ENCODE results near the gene POLR3G.

POLR3G gene, protein sequence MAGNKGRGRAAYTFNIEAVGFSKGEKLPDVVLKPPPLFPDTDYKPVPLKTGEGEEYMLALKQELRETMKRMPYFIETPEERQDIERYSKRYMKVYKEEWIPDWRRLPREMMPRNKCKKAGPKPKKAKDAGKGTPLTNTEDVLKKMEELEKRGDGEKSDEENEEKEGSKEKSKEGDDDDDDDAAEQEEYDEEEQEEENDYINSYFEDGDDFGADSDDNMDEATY

GRCh38 chr5:90474235-90475107 lies at the start of gene POLR3G, which contains the start of gene MBLAC2:
TSS of gene POLR3G (plus strand) at chr5:90474864. CDS start at chr5:90485568, 10,704 bp downstream.
TSS of gene MBLAC2 (minus strand) at chr5:90474771. CDS start at chr5:90474292, 479 bp downstream.
- peak; percentile 89 to 91 for DNase-seq (ENCODE audit: low read depth in 2 of 2, low spot score in 1 of 2)

DNA sequence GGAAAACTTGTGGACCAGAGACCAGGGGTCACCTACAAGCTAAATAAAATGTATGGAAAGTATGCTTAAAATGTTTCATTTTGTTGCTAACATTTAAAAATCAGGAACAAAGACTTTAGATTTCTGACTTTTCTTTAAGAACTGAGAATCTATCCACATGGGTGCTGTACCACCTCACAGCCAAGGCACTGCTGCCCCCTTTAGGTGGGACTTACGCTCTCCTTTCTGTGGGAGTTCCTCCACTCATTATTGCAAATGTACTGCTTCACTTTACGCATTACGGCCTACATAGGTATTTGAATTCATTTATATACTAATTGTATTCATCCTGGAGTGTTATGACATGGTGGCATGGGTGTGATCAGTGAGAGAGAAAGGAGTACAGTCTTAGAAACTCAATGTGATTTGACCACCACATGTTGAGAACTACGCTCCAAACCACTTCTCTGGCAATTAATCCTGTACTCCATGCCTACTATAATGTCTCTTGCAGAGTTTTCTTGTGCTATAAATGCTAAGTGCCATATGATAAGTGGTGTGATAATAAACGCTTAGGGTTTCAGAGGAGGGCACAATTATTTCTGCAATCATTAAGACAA lies 40.4 kb upstream of the POLR3G start:
- peak; percentile 6 to 19 for DNase-seq (ENCODE audit: low read depth in 2 of 2, low spot score in 1 of 2)

DNA sequence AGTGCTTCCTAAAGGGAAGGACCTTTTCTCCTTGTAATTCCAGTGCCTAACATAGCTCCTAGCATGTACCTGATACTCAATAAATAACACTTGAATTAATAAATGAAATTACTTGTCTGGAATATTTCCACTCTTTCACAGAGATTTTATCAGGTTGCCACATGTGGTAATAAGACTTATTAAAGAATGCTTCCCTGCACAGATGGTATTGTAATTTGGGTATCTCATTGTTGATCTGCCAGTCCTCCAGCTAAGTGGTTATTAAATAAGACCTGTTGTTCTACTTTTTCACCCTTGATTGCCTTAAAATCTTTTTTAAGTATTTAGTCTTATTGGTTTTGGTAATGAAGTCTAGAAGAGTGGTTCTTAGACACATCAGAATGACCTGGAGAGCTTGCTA lies 37.0 kb upstream of the POLR3G start:
- DNase-seq (ENCODE audit: low read depth in 2 of 2, low spot score in 1 of 2): no peak

DNA sequence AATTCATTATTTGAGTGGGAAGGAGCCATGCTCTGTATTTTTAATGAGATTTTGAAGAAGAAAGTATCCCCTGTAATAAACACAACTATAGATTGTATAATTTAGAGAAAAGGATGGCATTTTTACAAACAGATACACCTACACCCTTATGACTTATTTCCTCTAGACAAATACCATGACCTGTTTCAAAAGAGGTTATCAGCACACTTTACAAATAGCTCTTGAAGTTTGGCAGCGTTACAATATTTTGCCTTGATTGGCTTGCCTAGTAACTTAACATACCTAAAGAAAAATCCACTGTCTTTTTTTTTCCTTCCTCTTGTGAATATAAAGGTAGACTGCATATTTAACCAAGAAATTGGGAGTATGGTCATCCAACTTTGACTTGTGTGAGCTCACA lies 36.6 kb upstream of the POLR3G start:
- no peak for DNase-seq (ENCODE audit: low read depth in 2 of 2, low spot score in 1 of 2)

GRCh38 chr5:90440644-90441043 lies 34.0 kb upstream of the POLR3G start:
- no peak for DNase-seq (ENCODE audit: low read depth in 2 of 2, low spot score in 1 of 2)

GRCh38 chr5:90446961-90447360 lies 27.7 kb upstream of the POLR3G start:
- no peak for DNase-seq (ENCODE audit: low read depth in 2 of 2, low spot score in 1 of 2)

GRCh38 chr5:90461288-90461687 lies 13.4 kb upstream of the POLR3G start:
- DNase-seq (ENCODE audit: low read depth in 2 of 2, low spot score in 1 of 2): no peak

DNA sequence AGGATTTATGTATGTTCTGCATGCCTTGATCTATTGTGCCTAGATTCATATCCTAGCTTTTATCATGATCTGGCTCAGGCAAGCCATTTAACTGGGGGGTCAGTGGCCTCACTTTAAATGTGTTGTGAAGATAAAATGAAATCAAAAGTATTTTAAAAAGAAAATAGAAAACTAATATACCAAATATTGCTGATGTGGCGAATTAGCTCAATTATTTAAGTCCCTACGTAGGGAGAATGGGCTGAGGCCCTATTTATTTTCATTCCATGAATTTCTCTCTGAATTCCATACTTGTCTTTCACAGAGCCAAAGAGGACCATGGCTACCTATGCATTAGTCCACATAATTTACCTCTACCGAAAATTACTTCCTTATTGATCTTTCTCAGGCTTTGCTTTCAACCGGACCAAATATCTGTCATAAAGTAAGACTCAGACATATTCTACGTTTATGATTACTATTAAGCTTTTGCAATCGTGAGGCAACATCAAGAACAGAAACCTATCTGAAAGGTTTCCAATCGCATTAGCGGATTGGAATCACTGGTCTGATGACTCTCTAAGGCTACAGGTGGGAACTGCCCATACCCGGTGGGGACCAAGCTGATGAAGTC lies 1.8 kb upstream of the POLR3G start:
- no peak for DNase-seq (ENCODE audit: low read depth in 2 of 2, low spot score in 1 of 2)

DNA sequence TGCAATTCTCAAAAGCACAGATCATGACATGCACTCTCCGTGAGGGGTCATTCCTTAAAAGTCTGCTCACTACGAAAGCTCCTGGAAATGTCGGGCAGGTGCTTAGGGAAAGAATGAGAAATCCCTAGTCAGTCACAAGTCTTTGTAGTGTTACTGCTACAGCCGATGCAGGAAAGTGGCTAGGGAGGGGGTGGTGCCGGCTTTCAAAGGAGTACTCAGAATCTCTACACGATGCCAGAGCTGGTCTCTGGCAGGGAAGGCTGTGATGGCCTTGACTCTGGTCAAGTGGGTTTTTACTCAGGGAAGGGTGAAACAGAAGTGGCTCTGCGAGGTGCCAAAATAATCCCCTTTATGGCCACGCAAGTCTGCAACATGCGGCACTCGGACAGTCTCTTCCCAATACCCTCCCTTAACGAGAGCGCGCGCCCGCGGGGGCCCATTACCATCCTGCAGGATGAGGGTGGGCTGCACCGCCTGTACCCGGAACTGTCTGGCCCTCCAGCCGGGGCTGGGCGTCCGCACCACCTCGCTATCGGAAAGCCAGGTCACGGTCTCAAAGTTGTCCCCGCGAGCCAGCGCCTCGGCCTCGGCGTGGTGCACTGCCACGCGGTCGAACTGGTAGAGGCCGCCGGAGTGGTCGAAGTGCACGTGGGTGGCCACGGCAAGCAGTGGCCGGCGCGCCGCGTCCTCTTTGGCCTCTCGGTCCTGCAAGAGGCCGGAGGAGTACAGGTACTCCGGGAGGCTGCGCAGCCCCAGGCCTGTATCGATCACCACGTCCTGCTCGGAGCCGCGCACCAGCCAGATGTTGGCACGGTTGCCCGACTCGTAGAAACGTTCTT lies 1.0 kb upstream of the POLR3G start:
- peak in 1 of 2 donors; percentile 1 for DNase-seq (ENCODE audit: low read depth in 2 of 2, low spot score in 1 of 2)

DNA sequence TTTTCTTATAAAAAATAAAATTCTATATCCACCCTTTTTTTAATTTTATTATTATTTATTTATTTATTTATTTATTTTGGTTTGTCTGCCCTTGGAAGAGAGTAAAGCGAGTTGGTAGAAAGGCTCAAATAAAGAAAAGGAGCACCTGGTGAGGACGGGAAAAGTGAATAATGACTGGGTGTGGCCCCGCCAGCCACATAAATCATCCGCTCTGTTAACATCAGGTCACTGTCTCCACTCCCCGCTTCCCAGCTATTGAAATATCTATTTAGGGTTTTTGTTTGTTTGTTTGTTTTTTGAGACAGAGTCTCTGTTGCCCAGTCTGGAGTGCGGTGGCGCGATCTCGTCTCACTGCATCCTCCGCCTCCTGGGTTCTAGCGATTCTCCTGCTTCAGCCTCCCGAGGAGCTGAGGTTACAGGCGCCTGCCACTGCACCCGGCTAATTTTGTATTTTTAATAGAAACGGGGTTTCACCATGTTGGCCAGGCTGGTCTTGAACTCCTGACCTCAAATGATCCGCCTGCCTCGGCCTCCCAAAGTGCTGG lies 844 bp downstream of the POLR3G start:
- no peak for DNase-seq (ENCODE audit: low read depth in 2 of 2, low spot score in 1 of 2)

- no peak for DNase-seq (ENCODE audit: low read depth in 2 of 2, low spot score in 1 of 2)
Observed at GRCh38 chr5:90476391-90476790, 1.7 kb downstream of the POLR3G start.

- DNase-seq (ENCODE audit: low read depth in 2 of 2, low spot score in 1 of 2): no peak
Observed at GRCh38 chr5:90477073-90477472, 2.4 kb downstream of the POLR3G start.

- DNase-seq (ENCODE audit: low read depth in 2 of 2, low spot score in 1 of 2): no peak
Observed at GRCh38 chr5:90477621-90478215, 3.1 kb downstream of the POLR3G start.

- DNase-seq (ENCODE audit: low read depth in 2 of 2, low spot score in 1 of 2): no peak
Observed at GRCh38 chr5:90479611-90480385, 5.1 kb downstream of the POLR3G start.

DNA sequence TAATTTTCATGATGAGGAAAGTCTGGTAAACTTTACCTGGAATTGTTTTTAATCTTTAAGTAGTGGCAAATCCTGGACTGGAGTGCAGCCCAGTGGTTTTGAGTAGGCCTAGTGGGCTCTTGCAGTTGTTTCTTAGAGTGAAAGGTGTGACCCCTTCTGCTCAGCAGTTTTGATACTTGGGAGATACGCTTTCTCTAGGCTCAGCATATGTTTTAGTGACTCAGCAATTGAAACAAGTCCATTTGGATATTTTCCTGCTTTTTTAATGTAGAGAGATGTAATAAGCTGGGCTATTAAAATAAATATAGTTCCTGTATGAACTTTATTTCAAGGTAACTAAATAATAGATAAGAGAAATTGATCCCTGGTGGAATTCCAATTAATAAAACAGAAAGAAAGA lies 6.0 kb downstream of the POLR3G start:
- no peak for DNase-seq (ENCODE audit: low read depth in 2 of 2, low spot score in 1 of 2)

DNA sequence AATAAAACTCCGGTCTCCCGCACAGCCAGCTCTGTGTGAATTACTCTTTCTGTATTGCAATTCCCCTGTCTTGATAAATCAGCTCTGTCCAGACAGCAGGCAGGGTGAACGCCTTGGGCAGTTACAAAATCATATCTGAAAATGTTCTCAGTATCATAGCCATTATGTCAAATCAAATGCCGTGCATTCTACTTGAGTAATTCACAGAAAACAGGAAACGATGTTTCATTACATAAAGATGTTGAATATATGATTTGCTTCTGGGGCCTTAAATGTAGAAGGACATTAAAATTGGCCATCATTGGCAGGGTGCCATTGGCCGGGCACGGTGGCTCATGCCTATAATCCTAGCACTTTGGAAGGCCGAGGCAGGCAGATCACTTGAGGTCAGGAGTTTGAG lies 8.5 kb downstream of the POLR3G start:
- no peak for DNase-seq (ENCODE audit: low read depth in 2 of 2, low spot score in 1 of 2)

GRCh38 chr5:90484540-90484939 lies 9.9 kb downstream of the POLR3G start:
- DNase-seq (ENCODE audit: low read depth in 2 of 2, low spot score in 1 of 2): no peak

DNA sequence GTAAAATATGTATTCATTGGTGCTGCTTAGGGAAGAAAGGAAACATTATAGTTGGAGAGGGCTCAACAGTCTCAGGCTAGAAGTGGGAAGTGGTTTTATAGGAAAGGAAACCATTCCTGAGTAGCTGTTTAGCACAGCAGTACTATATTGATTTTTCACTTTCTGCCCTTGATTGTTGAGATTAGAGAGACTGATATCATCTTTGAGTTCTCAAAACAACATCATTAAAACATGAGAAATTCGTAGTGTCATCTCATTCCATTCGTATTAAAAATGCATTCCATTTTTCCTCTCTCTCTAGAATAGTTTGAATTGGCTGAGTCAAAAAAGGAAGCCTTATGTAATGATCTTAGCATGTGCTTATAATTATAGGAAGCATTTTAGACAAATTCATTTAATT lies 14.1 kb downstream of the POLR3G start:
- no peak for DNase-seq (ENCODE audit: low read depth in 2 of 2, low spot score in 1 of 2)

DNA sequence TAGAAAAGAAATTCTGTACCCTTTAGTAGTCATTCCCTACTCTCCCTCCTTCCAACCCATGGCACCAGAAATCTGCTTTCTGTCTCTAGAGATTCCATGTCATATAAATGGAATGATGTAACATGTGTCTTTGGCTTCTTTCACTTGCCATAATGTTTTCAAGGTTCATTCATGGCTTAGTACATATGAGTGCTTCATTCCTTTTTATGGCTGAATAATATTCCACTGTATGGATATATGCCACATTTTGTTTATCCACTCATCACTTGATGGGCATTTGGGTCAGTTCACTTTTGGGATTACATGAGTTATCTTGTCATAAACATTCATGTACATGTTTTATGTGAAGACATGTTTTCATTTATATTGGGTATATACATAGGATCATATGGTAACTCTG lies 19.4 kb downstream of the POLR3G start:
- DNase-seq (ENCODE audit: low read depth in 2 of 2, low spot score in 1 of 2): no peak

All from stimulated activated CD8-positive, alpha-beta memory T cell treated with anti-CD3 and anti-CD28 coated beads, Interleukin-4, amount 100 ng/mL, for 4 hours (primary cell).